NCI-H748 (cell line): ENCODE measurements around the gene FSTL4.

Source experiments
- DNase-seq: peaks from one replicate; lab custom pipeline; 2025; ENCODE audit not compliant: unreplicated experiment; lab: John Stamatoyannopoulos, UW

FSTL4 gene

GRCh38 chr5:133611357-133612248, 738 bp downstream of the FSTL4 start:
- peak; percentile 72 for DNase-seq

- peak; percentile 82 for DNase-seq
Measured at GRCh38 chr5:133610489-133611356, 1.6 kb downstream of the FSTL4 start.

- DNase-seq = peak; percentile 23
Measured at GRCh38 chr5:133607451-133607850, 4.9 kb downstream of the FSTL4 start.

GRCh38 chr5:133606835-133607234, 5.5 kb downstream of the FSTL4 start:
- DNase-seq = no peak

- no peak for DNase-seq
Measured at GRCh38 chr5:133605323-133605722, 7.0 kb downstream of the FSTL4 start.

- DNase-seq = no peak
Measured at GRCh38 chr5:133603711-133604110, 8.6 kb downstream of the FSTL4 start.

GRCh38 chr5:133602835-133603380, 9.4 kb downstream of the FSTL4 start:
- DNase-seq = peak; percentile 52

GRCh38 chr5:133599600-133599999, 12.7 kb downstream of the FSTL4 start:
- no peak for DNase-seq

GRCh38 chr5:133599044-133599443, 13.3 kb downstream of the FSTL4 start:
- no peak for DNase-seq

GRCh38 chr5:133596049-133596448, 16.3 kb downstream of the FSTL4 start:
- no peak for DNase-seq

- DNase-seq = no peak
Measured at GRCh38 chr5:133595465-133595864, 16.9 kb downstream of the FSTL4 start.

- no peak for DNase-seq
Measured at GRCh38 chr5:133589286-133589685, 23.1 kb downstream of the FSTL4 start.

GRCh38 chr5:133582971-133583370, 29.4 kb downstream of the FSTL4 start:
- no peak for DNase-seq

GRCh38 chr5:133581918-133582317, 30.4 kb downstream of the FSTL4 start:
- peak; percentile 6 for DNase-seq

- no peak for DNase-seq
Measured at GRCh38 chr5:133581348-133581747, 31.0 kb downstream of the FSTL4 start.

- no peak for DNase-seq
Measured at GRCh38 chr5:133580618-133581017, 31.7 kb downstream of the FSTL4 start.

GRCh38 chr5:133579766-133580165, 32.6 kb downstream of the FSTL4 start:
- no peak for DNase-seq

- DNase-seq = no peak
Measured at GRCh38 chr5:133569347-133569746, 43.0 kb downstream of the FSTL4 start.

- DNase-seq = no peak
Measured at GRCh38 chr5:133565993-133566392, 46.3 kb downstream of the FSTL4 start.

- no peak for DNase-seq
Measured at GRCh38 chr5:133564921-133565565, 47.3 kb downstream of the FSTL4 start.

- DNase-seq = no peak
Measured at GRCh38 chr5:133562554-133562953, 49.8 kb downstream of the FSTL4 start.
